Measurements from ENCODE around the gene TRIM17. TPM values are rescaled to one million over a fixed set of nuclear protein-coding genes. Genes with fewer than 3 reads are reported as not detected.
A peak's percentile ranks its signal among the peaks of the same experiment; 100 is the strongest.

TRIM17 gene
- total and polyA plus RNA-seq, 9 of the 15 experiments (the other 6 are each of a cell fraction or from before 2014, with no cell fraction given), result not detected

GRCh38 chr1:228378873-228379460 lies 37.7 kb downstream of the TRIM17 start (continued):
- TF ChIP-seq ZNF764 (CRISPR knock-in tag; IDR thresholded peaks at IDR 0.05; ENCODE audit: low read depth) (no peak), CTBP1 (IDR thresholded peaks at IDR 0.05; ENCODE audit: borderline replicate concordance) (no peak), ZNF551 (CRISPR knock-in tag; IDR thresholded peaks at IDR 0.05) (no peak), SMARCE1 (IDR thresholded peaks at IDR 0.05) (no peak), ZKSCAN3 (CRISPR knock-in tag; IDR thresholded peaks at IDR 0.05) (no peak), MBD1 (CRISPR knock-in tag; IDR thresholded peaks at IDR 0.05) (0 out of 2 replicates have a peak, but pooled peaks have one; percentile 13), RBBP5 (IDR thresholded peaks at IDR 0.05; ENCODE audit: borderline replicate concordance, insufficient read depth, low read length, poor library complexity, severe bottlenecking) (no peak), MEF2A (IDR thresholded peaks at IDR 0.05; ENCODE audit: control insufficient read depth, low read depth, low read length) (no peak), TAF9B (IDR thresholded peaks at IDR 0.05; ENCODE audit: partially characterized antibody) (no peak), ADNP (tag; IDR thresholded peaks at IDR 0.05) (no peak), FIP1L1 (IDR thresholded peaks at IDR 0.05; ENCODE audit: low read depth, low read length, poor library complexity, severe bottlenecking) (peak; percentile 5), POLR2G (IDR thresholded peaks at IDR 0.05; ENCODE audit: low read depth, low read length) (peak; percentile 46), RBM34 (IDR thresholded peaks at IDR 0.05; ENCODE audit: borderline replicate concordance, insufficient read depth, low read length) (no peak), RAD51 (IDR thresholded peaks at IDR 0.05; ENCODE audit: borderline replicate concordance, low read depth) (no peak), MAFG (tag; conservative IDR thresholded peaks at IDR 0.05) (no peak), NR2C2 (CRISPR knock-in tag; IDR thresholded peaks at IDR 0.05) (no peak), NR2C2 (tag; IDR thresholded peaks at IDR 0.05) (no peak), TCF7L2 (IDR thresholded peaks at IDR 0.05; ENCODE audit: low read depth, low read length) (no peak), HDAC2 (IDR thresholded peaks at IDR 0.05) (no peak), ZNF184 (CRISPR knock-in tag; IDR thresholded peaks at IDR 0.05) (no peak), NFRKB (IDR thresholded peaks at IDR 0.05; ENCODE audit: low read depth) (no peak), ZNF696 (CRISPR knock-in tag; conservative IDR thresholded peaks at IDR 0.05) (no peak), GATA2 (CRISPR knock-in tag; IDR thresholded peaks at IDR 0.05) (no peak), PREB (CRISPR knock-in tag; IDR thresholded peaks at IDR 0.05) (no peak), PTBP1 (IDR thresholded peaks at IDR 0.05; ENCODE audit: low read depth, low read length) (no peak), MECOM (CRISPR knock-in tag; IDR thresholded peaks at IDR 0.05) (no peak), MAZ (CRISPR knock-in tag; conservative IDR thresholded peaks at IDR 0.05 in 1 of 2, IDR thresholded peaks at IDR 0.05 in 1 of 2) (0 out of 4 replicates have a peak, but pooled peaks of 1 of the 2 experiments have one; percentile 31)
- TF ChIP-seq, protein P1, sequence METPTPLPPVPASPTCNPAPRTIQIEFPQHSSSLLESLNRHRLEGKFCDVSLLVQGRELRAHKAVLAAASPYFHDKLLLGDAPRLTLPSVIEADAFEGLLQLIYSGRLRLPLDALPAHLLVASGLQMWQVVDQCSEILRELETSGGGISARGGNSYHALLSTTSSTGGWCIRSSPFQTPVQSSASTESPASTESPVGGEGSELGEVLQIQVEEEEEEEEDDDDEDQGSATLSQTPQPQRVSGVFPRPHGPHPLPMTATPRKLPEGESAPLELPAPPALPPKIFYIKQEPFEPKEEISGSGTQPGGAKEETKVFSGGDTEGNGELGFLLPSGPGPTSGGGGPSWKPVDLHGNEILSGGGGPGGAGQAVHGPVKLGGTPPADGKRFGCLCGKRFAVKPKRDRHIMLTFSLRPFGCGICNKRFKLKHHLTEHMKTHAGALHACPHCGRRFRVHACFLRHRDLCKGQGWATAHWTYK (CRISPR knock-in tag; IDR thresholded peaks at IDR 0.05), result no peak

Measured in K562 (cell line).